ENCODE data around the gene GAPVD1. TPM values are rescaled to one million over a fixed set of nuclear protein-coding genes. Genes with fewer than 3 reads are reported as not detected.

Gene GAPVD1
- total RNA-seq, 1 experiment from 2014 or later: 53.1 TPM

DNA sequence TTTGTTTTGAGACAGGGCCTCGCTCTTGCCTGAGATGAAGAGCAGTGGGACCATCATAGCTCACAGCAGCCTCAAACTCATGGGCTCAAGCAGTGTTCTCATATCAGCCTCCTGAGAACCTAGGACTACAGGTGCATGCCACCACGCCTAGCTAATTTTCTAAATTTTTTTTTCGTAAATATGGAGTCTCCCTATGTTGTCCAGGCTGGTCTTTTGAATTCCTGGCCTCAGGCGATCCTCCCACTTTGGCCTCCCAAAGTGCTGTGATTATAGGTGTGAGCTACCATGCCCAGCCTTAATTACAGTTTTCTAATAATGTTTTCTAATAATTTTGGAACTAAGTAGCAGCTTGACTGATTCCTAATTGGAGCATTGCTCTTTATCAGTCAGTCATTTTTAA lies 15.1 kb downstream of the GAPVD1 start:
- ChIA-PET POLR2A (interaction anchor here (1.7 kb wide), 1 partner anchor 35 kb away, joined by 10 read pairs; the partner anchor contains the start of gene HSPA5), CTCF (no interaction called here)
- BruUV-seq (replicated peaks): no TSS peak

DNA sequence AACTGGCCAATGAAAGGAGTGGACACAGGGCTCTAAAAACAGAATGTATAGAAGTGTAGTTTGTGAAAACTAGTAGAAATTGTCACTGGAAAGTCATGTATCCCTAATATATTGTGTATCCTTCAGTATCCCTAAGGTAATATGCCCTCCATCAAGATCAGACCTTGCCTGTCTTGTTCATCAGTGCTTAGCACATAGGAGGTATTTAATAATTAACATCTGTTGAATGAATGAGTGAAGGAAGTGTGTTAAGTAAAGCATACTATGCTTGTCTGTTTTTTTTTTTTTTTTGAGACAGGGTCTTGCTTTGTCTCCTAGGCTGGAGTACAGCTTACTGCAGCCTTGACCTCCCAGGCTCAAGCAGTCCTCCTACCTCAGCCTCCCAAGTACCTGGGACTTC lies 15.8 kb downstream of the GAPVD1 start:
- Histone ChIP-seq H2AFZ (ENCODE audit: low read depth, low read length, poor library complexity, severe bottlenecking) (no peak overlapping the region), H3K9me2 (ENCODE audit: insufficient read depth) (no peaks in the 10 kb centered on the region), H3K9me3 (ENCODE audit: control insufficient read depth in 1 of 2, insufficient read depth in 1 of 2, low read depth in 1 of 2, low read length in 2 of 2) (no peaks in the 10 kb centered on the region), H3K36me3 (ENCODE audit: control insufficient read depth in 1 of 2, insufficient read depth in 2 of 2, low read length in 2 of 2) (no peaks in the 10 kb centered on the region), H3K4me3 (replicated peaks in 1 of 2; ENCODE audit: low read depth in 1 of 2, low read length in 2 of 2) (no peak overlapping the region), H3K79me2 (ENCODE audit: insufficient read depth, low read length) (peaks cover 95% of the 10 kb centered on the region), H3K27me3 (ENCODE audit: insufficient read depth, low read length) (no peaks in the 10 kb centered on the region), H3K4me1 (ENCODE audit: control insufficient read depth in 1 of 2, insufficient read depth in 2 of 2, low read length in 2 of 2) (no peaks in the 10 kb centered on the region), H3K4me2 (ENCODE audit: low read length) (no peak overlapping the region), H3K27ac (ENCODE audit: low read depth, low read length) (no peak overlapping the region), H3K9ac (ENCODE audit: low read length) (no peak overlapping the region), H4K20me1 (ENCODE audit: insufficient read depth) (peaks cover 2% of the 10 kb centered on the region; the same call in 1 of the 2 replicates)
- TF ChIP-seq FOSL1 (IDR thresholded peaks at IDR 0.05; ENCODE audit: low read depth): no peak
- no peak for TF ChIP-seq SIN3A (IDR thresholded peaks at IDR 0.05; ENCODE audit: low read depth)
- no peak for TF ChIP-seq YY1 (IDR thresholded peaks at IDR 0.05; ENCODE audit: extremely low read depth, insufficient replicate concordance, low read depth, low read length)
- no peak for TF ChIP-seq ZNF274 (IDR thresholded peaks at IDR 0.05; ENCODE audit: low read depth, low read length)
- TF ChIP-seq, protein P1, sequence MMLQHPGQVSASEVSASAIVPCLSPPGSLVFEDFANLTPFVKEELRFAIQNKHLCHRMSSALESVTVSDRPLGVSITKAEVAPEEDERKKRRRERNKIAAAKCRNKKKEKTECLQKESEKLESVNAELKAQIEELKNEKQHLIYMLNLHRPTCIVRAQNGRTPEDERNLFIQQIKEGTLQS (IDR thresholded peaks at IDR 0.05): no peak
- TF ChIP-seq CBX3 (IDR thresholded peaks at IDR 0.05; ENCODE audit: low read depth): no peak
- TF ChIP-seq POLR2AphosphoS5 (IDR thresholded peaks at IDR 0.05; ENCODE audit: low read depth, low read length): no peak
- TF ChIP-seq EGR1 (IDR thresholded peaks at IDR 0.05; ENCODE audit: low read depth): no peak
- no peak for TF ChIP-seq EZH2 (IDR thresholded peaks at IDR 0.05)
- TF ChIP-seq, protein P2, sequence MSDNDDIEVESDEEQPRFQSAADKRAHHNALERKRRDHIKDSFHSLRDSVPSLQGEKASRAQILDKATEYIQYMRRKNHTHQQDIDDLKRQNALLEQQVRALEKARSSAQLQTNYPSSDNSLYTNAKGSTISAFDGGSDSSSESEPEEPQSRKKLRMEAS (IDR thresholded peaks at IDR 0.05): no peak
- no peak for TF ChIP-seq SP1 (IDR thresholded peaks at IDR 0.05; ENCODE audit: low read depth)
- intact Hi-C loops (cut with micrococcal nuclease): loop anchor here (5.0 kb wide), 1 partner anchor 85 kb away; no protein-coding TSS in a partner anchor
- DNase-seq (ENCODE audit: low read depth, low spot score) (no peak), ATAC-seq (no peak)
- RAD21 ChIA-PET (ENCODE audit: low non-redundant PET in 1 of 2, low total read pairs in 2 of 2, uncharacterized antibody in 2 of 2, unreplicated experiment in 2 of 2): no interaction called here
- CTCF ChIA-PET: interaction anchor here (0.5 kb wide), 1 partner anchor 12 kb away, joined by 3 read pairs; no protein-coding TSS in a partner anchor
- BruUV-seq (replicated peaks): no TSS peak
- POLR2A ChIA-PET: interaction anchor here (0.7 kb wide), 1 partner anchor 36 kb away, joined by 4 read pairs; the partner anchor contains the start of gene HSPA5

More for the DNA sequence above, 15.1 kb downstream of the GAPVD1 start:
- Histone ChIP-seq H3K4me3 (replicated peaks in 1 of 2; ENCODE audit: low read depth in 1 of 2, low read length in 2 of 2) (no peak overlapping the region), H3K9me3 (ENCODE audit: control insufficient read depth in 1 of 2, insufficient read depth in 1 of 2, low read depth in 1 of 2, low read length in 2 of 2) (no peaks in the 10 kb centered on the region), H3K36me3 (ENCODE audit: control insufficient read depth in 1 of 2, insufficient read depth in 2 of 2, low read length in 2 of 2) (no peaks in the 10 kb centered on the region), H3K27ac (ENCODE audit: low read depth, low read length) (no peak overlapping the region), H3K79me2 (ENCODE audit: insufficient read depth, low read length) (peaks cover 95% of the 10 kb centered on the region), H3K9me2 (ENCODE audit: insufficient read depth) (no peaks in the 10 kb centered on the region), H4K20me1 (ENCODE audit: insufficient read depth) (no peaks in the 10 kb centered on the region), H3K9ac (ENCODE audit: low read length) (no peak overlapping the region), H3K4me1 (ENCODE audit: control insufficient read depth in 1 of 2, insufficient read depth in 2 of 2, low read length in 2 of 2) (no peaks in the 10 kb centered on the region), H3K4me2 (ENCODE audit: low read length) (no peak overlapping the region), H3K27me3 (ENCODE audit: insufficient read depth, low read length) (no peaks in the 10 kb centered on the region), H2AFZ (ENCODE audit: low read depth, low read length, poor library complexity, severe bottlenecking) (no peak overlapping the region)
- no peak for DNase-seq (ENCODE audit: low read depth, low spot score)
- ATAC-seq: no peak
- RAD21 ChIA-PET (ENCODE audit: low non-redundant PET in 1 of 2, low total read pairs in 2 of 2, uncharacterized antibody in 2 of 2, unreplicated experiment in 2 of 2): no interaction called here
- no peak for TF ChIP-seq SRF (IDR thresholded peaks at IDR 0.05; ENCODE audit: low read depth)
- no peak for TF ChIP-seq FOSL1 (IDR thresholded peaks at IDR 0.05; ENCODE audit: low read depth)
- no peak for TF ChIP-seq RAD21 (IDR thresholded peaks at IDR 0.05; ENCODE audit: low read depth)
- no peak for TF ChIP-seq JUND (IDR thresholded peaks at IDR 0.05)
- TF ChIP-seq SIN3A (IDR thresholded peaks at IDR 0.05; ENCODE audit: low read depth): no peak
- intact Hi-C loops (cut with micrococcal nuclease): loop anchor here (5.0 kb wide), 1 partner anchor 86 kb away; no protein-coding TSS in a partner anchor
